ENCODE data around the gene PRKCE. TPM values are rescaled to one million over a fixed set of nuclear protein-coding genes. Genes with fewer than 3 reads are reported as not detected.

The PRKCE gene
- total and polyA plus RNA-seq, 2 experiments from 2014 or later: 0.94 to 1.2 TPM

DNA sequence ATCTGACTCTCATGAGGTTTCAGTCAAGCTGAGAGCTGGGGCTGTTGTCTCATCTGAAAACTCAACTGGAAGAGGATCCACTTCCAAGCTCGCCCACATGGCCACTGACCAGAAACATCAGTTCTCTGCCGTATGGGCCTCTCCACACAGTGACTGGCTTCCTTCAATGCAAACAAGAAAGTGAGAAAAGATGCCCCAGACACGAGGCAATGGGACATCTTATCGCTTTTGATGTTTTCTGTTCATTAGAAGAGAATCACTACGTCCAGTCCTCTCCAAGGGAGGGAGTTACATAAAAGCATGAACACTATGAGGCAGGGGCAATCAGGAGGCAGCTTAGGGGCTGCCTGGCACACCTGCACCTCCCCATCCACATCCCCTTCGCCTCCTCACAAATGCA lies 338.7 kb downstream of the PRKCE start:
- Histone ChIP-seq H3K79me2 (replicated peaks; ENCODE audit: insufficient read depth) (no peaks in the 10 kb centered on the region), H3K27ac (ENCODE audit: low read depth) (no peak overlapping the region), H3K27me3 (ENCODE audit: insufficient read depth) (no peaks in the 10 kb centered on the region), H2AFZ (no peak overlapping the region), H3K9me2 (ENCODE audit: insufficient read depth) (no peaks in the 10 kb centered on the region), H3K4me1 (ENCODE audit: insufficient read depth) (no peaks in the 10 kb centered on the region), H3K4me2 (no peak overlapping the region), H3K36me3 (ENCODE audit: insufficient read depth) (no peaks in the 10 kb centered on the region), H3F3A (replicated peaks; ENCODE audit: low read depth) (no peaks in the 10 kb centered on the region), H3K4me3 (no peak overlapping the region), H4K20me1 (replicated peaks; ENCODE audit: insufficient read depth) (no peaks in the 10 kb centered on the region)
- H3K9me3 Mint-ChIP-seq: no peaks in the 10 kb centered on the region
- peaks cover 21% of the 10 kb centered on the region; the same call in 2 of the 3 replicates for H3K4me1 Mint-ChIP-seq
- H3K36me3 Mint-ChIP-seq (ENCODE audit: low read depth): no peaks in the 10 kb centered on the region
- DNase-seq (ENCODE audit: low spot score) (no peak), ATAC-seq (no peak)
- peaks cover 2% of the 10 kb centered on the region for H3K27me3 Mint-ChIP-seq (ENCODE audit: insufficient read depth, low read depth, poor library complexity)
- H3K27ac Mint-ChIP-seq: no peak overlapping the region
- H3K4me3 Mint-ChIP-seq: no peak overlapping the region
- TF ChIP-seq STAT1 (IDR thresholded peaks at IDR 0.05; ENCODE audit: unreplicated experiment): no peak
- TF ChIP-seq EZH2 (IDR thresholded peaks at IDR 0.05; ENCODE audit: low read depth, unreplicated experiment): no peak
- TF ChIP-seq ZNF462 (CRISPR knock-in tag; IDR thresholded peaks at IDR 0.05): no peak
- no peak for TF ChIP-seq EZH2phosphoT487 (IDR thresholded peaks at IDR 0.05; ENCODE audit: unreplicated experiment)
- TF ChIP-seq, protein P1, sequence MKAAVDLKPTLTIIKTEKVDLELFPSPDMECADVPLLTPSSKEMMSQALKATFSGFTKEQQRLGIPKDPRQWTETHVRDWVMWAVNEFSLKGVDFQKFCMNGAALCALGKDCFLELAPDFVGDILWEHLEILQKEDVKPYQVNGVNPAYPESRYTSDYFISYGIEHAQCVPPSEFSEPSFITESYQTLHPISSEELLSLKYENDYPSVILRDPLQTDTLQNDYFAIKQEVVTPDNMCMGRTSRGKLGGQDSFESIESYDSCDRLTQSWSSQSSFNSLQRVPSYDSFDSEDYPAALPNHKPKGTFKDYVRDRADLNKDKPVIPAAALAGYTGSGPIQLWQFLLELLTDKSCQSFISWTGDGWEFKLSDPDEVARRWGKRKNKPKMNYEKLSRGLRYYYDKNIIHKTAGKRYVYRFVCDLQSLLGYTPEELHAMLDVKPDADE (IDR thresholded peaks at IDR 0.05): no peak
- no peak for TF ChIP-seq JUNB (IDR thresholded peaks at IDR 0.05; ENCODE audit: unreplicated experiment)
- TF ChIP-seq NANOG (IDR thresholded peaks at IDR 0.05; ENCODE audit: borderline replicate concordance): no peak
- no peak for TF ChIP-seq ZNF114 (CRISPR knock-in tag; IDR thresholded peaks at IDR 0.05)
